Measurements from ENCODE around the gene FRYL.
A peak's percentile ranks its signal among the peaks of the same experiment; 100 is the strongest.

Gene FRYL

GRCh38 chr4:48620093-48620492 lies 160.0 kb downstream of the FRYL start:
- DNase-seq (ENCODE audit: low read depth in 2 of 2) = no peak

- DNase-seq (ENCODE audit: low read depth in 2 of 2) = no peak
Measured at GRCh38 chr4:48604527-48604926, 175.6 kb downstream of the FRYL start.

- no peak for DNase-seq (ENCODE audit: low read depth in 2 of 2)
Measured at GRCh38 chr4:48604041-48604440, 176.0 kb downstream of the FRYL start.

GRCh38 chr4:48603366-48604003 lies 176.6 kb downstream of the FRYL start:
- no peak for DNase-seq (ENCODE audit: low read depth in 2 of 2)

- no peak for DNase-seq (ENCODE audit: low read depth in 2 of 2)
Measured at GRCh38 chr4:48602763-48603162, 177.3 kb downstream of the FRYL start.

GRCh38 chr4:48602222-48602621 lies 177.9 kb downstream of the FRYL start:
- no peak for DNase-seq (ENCODE audit: low read depth in 2 of 2)

- no peak for DNase-seq (ENCODE audit: low read depth in 2 of 2)
Measured at GRCh38 chr4:48596336-48596735, 183.7 kb downstream of the FRYL start.

GRCh38 chr4:48594180-48594579 lies 185.9 kb downstream of the FRYL start:
- DNase-seq (ENCODE audit: low read depth in 2 of 2) = no peak

- no peak for DNase-seq (ENCODE audit: low read depth in 2 of 2)
Measured at GRCh38 chr4:48591372-48591771, 188.7 kb downstream of the FRYL start.

GRCh38 chr4:48590884-48591283 lies 189.2 kb downstream of the FRYL start:
- DNase-seq (ENCODE audit: low read depth in 2 of 2) = no peak

GRCh38 chr4:48589098-48589445 lies 191.0 kb downstream of the FRYL start:
- no peak for DNase-seq (ENCODE audit: low read depth in 2 of 2)

GRCh38 chr4:48588230-48589097 lies 191.6 kb downstream of the FRYL start:
- no peak for DNase-seq (ENCODE audit: low read depth in 2 of 2)

- no peak for DNase-seq (ENCODE audit: low read depth in 2 of 2)
Measured at GRCh38 chr4:48585401-48585800, 194.7 kb downstream of the FRYL start.

GRCh38 chr4:48578132-48578968 lies 201.7 kb downstream of the FRYL start:
- peak in 1 of 2 donors; percentile 41 for DNase-seq (ENCODE audit: low read depth in 2 of 2)

- no peak for DNase-seq (ENCODE audit: low read depth in 2 of 2)
Measured at GRCh38 chr4:48575964-48576363, 204.1 kb downstream of the FRYL start.

GRCh38 chr4:48571471-48571870 lies 208.6 kb downstream of the FRYL start:
- no peak for DNase-seq (ENCODE audit: low read depth in 2 of 2)

- DNase-seq (ENCODE audit: low read depth in 2 of 2) = no peak
Measured at GRCh38 chr4:48570646-48571220, 209.3 kb downstream of the FRYL start.

- DNase-seq (ENCODE audit: low read depth in 2 of 2) = no peak
Measured at GRCh38 chr4:48566034-48566384, 214.1 kb downstream of the FRYL start.

GRCh38 chr4:48565362-48566033 lies 214.6 kb downstream of the FRYL start:
- DNase-seq (ENCODE audit: low read depth in 2 of 2) = no peak

- DNase-seq (ENCODE audit: low read depth in 2 of 2) = no peak
Measured at GRCh38 chr4:48564151-48564550, 215.9 kb downstream of the FRYL start.

- no peak for DNase-seq (ENCODE audit: low read depth in 2 of 2)
Measured at GRCh38 chr4:48558819-48559218, 221.3 kb downstream of the FRYL start.

GRCh38 chr4:48558026-48558425 lies 222.1 kb downstream of the FRYL start:
- DNase-seq (ENCODE audit: low read depth in 2 of 2) = no peak
